Measurements from ENCODE around the gene PTGFRN. TPM values are rescaled to one million over a fixed set of nuclear protein-coding genes. Genes with fewer than 3 reads are reported as not detected.

PTGFRN gene
- total and polyA plus RNA-seq, 2 donors, result 19.7 to 26.0 TPM

GRCh38 chr1:116949213-116949985 lies 39.7 kb downstream of the PTGFRN start:
- H3K4me1 ChIP-seq (ENCODE audit: control insufficient read depth in 2 of 2, insufficient read depth in 2 of 2, low read length in 2 of 2), result no peaks in the 10 kb centered on the region
- H3K27me3 ChIP-seq (ENCODE audit: control insufficient read depth in 2 of 2, insufficient read depth in 1 of 2, low read length in 1 of 2), result no peaks in the 10 kb centered on the region
- no peak overlapping the region for H3K4me3 ChIP-seq (ENCODE audit: low read length in 2 of 2)
- no peak for DNase-seq (ENCODE audit: low read depth in 6 of 9, low spot score in 9 of 9)
- H3K9me3 ChIP-seq (ENCODE audit: control insufficient read depth in 2 of 2, insufficient read depth in 1 of 2, low read length in 1 of 2), result no peaks in the 10 kb centered on the region
- no peaks in the 10 kb centered on the region for H3K36me3 ChIP-seq (ENCODE audit: control insufficient read depth in 2 of 2, insufficient read depth in 2 of 2, low read length in 1 of 2)
- H3K27ac ChIP-seq (ENCODE audit: low read depth in 1 of 2, low read length in 1 of 2), result no peak overlapping the region
- 96% methylated on average over 21 of the region's 21 CpGs for WGBS

DNA sequence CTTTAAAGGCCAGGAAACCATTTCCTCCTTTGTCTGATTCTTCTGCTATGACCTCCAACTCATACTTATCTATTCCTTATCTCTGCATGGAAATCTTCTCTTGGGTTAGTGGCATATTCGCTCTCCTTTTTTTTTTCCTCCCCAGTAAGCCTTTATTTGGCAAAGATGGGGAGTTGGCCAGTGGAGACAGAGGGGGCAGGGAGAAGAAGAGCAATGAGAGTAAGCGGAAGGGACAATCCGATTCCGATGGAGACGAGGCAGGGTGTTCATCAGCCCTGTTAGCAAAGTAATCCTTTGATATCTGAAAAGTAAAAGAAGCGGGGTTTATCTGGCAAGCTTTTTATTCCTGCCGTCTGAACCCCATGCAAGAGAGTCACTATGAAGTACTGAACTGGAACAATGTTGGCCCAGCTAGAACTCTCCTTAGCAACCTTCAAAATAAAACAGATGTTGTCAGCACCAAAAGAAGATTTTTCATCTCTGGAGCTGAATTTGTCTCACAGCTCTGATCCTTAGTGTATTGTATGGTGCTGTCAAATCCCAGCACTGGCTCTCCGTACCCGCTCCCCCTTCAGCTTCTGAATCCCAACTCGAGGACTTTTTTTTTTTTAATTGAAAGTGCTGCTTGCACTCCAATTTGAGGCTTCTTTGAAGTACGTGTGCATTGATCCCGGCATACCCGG lies 40.9 kb downstream of the PTGFRN start:
- 92% methylated on average over 13 of the region's 13 CpGs for WGBS
- no peaks in the 10 kb centered on the region for H3K36me3 ChIP-seq (ENCODE audit: control insufficient read depth in 2 of 2, insufficient read depth in 2 of 2, low read length in 1 of 2)
- DNase-seq (ENCODE audit: low read depth in 6 of 9, low spot score in 9 of 9), result no peak
- no peaks in the 10 kb centered on the region for H3K9me3 ChIP-seq (ENCODE audit: control insufficient read depth in 2 of 2, insufficient read depth in 1 of 2, low read length in 1 of 2)
- no peaks in the 10 kb centered on the region for H3K27me3 ChIP-seq (ENCODE audit: control insufficient read depth in 2 of 2, insufficient read depth in 1 of 2, low read length in 1 of 2)
- no peaks in the 10 kb centered on the region for H3K4me1 ChIP-seq (ENCODE audit: control insufficient read depth in 2 of 2, insufficient read depth in 2 of 2, low read length in 2 of 2)
- H3K4me3 ChIP-seq (ENCODE audit: low read length in 2 of 2), result no peak overlapping the region
- H3K27ac ChIP-seq (ENCODE audit: low read depth in 1 of 2, low read length in 1 of 2), result no peak overlapping the region

GRCh38 chr1:116951200-116951935 lies 41.7 kb downstream of the PTGFRN start:
- no peak overlapping the region for H3K4me3 ChIP-seq (ENCODE audit: low read length in 2 of 2)

DNA sequence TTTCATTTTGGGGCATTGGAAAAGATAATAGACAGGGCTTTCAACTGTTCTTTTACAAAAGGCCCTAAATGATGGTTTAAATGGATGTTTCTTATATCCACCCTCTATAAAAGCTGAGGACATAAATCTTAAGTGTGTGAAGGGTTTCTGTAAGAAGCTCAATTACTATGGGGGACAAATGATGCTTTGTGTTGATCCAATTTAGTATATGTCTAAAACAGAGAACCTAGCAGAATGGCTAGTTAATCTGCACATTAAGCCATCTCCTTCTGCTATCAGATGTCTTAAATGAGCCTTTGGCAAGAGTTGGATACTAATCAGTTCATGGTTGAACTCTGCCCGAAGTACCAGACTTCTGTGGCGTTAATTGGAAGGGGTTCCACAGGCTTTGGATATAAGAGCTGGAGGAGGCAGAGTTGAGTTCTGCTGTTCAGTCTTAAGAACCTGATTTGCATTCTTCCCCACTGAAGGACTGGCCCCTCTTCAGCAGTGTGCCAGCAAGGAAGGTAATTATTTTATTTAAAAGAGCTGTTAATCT lies 43.1 kb downstream of the PTGFRN start:
- no peaks in the 10 kb centered on the region for H3K36me3 ChIP-seq (ENCODE audit: control insufficient read depth in 2 of 2, insufficient read depth in 2 of 2, low read length in 1 of 2)
- H3K9me3 ChIP-seq (ENCODE audit: control insufficient read depth in 2 of 2, insufficient read depth in 1 of 2, low read length in 1 of 2), result no peaks in the 10 kb centered on the region
- no peak overlapping the region for H3K4me3 ChIP-seq (ENCODE audit: low read length in 2 of 2)
- H3K27me3 ChIP-seq (ENCODE audit: control insufficient read depth in 2 of 2, insufficient read depth in 1 of 2, low read length in 1 of 2), result no peaks in the 10 kb centered on the region
- 98% methylated on average over 2 of the region's 2 CpGs for WGBS
- DNase-seq (ENCODE audit: low read depth in 6 of 9, low spot score in 9 of 9), result no peak
- no peaks in the 10 kb centered on the region for H3K4me1 ChIP-seq (ENCODE audit: control insufficient read depth in 2 of 2, insufficient read depth in 2 of 2, low read length in 2 of 2)
- no peak overlapping the region for H3K27ac ChIP-seq (ENCODE audit: low read depth in 1 of 2, low read length in 1 of 2)

More at GRCh38 chr1:116951200-116951935, 41.7 kb downstream of the PTGFRN start:
- Histone ChIP-seq H3K4me1 (ENCODE audit: control insufficient read depth in 2 of 2, insufficient read depth in 2 of 2, low read length in 2 of 2) (no peaks in the 10 kb centered on the region), H3K36me3 (ENCODE audit: control insufficient read depth in 2 of 2, insufficient read depth in 2 of 2, low read length in 1 of 2) (no peaks in the 10 kb centered on the region), H3K27ac (ENCODE audit: low read depth in 1 of 2, low read length in 1 of 2) (no peak overlapping the region), H3K9me3 (ENCODE audit: control insufficient read depth in 2 of 2, insufficient read depth in 1 of 2, low read length in 1 of 2) (no peaks in the 10 kb centered on the region), H3K27me3 (ENCODE audit: control insufficient read depth in 2 of 2, insufficient read depth in 1 of 2, low read length in 1 of 2) (no peaks in the 10 kb centered on the region)
- no peak for DNase-seq (ENCODE audit: low read depth in 6 of 9, low spot score in 9 of 9)
- 97% methylated on average over 10 of the region's 10 CpGs for WGBS

DNA sequence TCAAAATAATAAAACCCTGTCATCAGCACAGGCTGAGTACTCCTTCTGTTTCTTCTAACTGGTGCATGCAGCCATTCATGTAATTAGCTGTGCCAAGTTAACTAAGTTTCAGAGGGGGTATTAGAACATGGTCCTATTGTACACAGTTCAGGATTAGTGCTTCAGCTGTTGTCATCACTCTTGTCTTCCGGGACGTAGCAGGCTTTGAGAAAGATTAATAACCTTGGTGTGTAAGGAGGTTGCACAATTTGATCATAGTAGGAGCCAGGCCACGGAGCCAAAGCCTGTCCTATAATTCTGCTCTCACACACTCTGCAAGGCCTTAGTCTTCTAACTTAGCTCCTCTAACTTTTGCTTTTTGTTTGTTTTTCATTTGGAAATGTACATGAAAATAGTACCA lies 44.7 kb downstream of the PTGFRN start:
- no peaks in the 10 kb centered on the region for H3K9me3 ChIP-seq (ENCODE audit: control insufficient read depth in 2 of 2, insufficient read depth in 1 of 2, low read length in 1 of 2)
- H3K4me3 ChIP-seq (ENCODE audit: low read length in 2 of 2), result no peak overlapping the region
- H3K4me1 ChIP-seq (ENCODE audit: control insufficient read depth in 2 of 2, insufficient read depth in 2 of 2, low read length in 2 of 2), result no peaks in the 10 kb centered on the region
- DNase-seq (ENCODE audit: low read depth in 6 of 9, low spot score in 9 of 9), result no peak
- no peak overlapping the region for H3K27ac ChIP-seq (ENCODE audit: low read depth in 1 of 2, low read length in 1 of 2)
- H3K36me3 ChIP-seq (ENCODE audit: control insufficient read depth in 2 of 2, insufficient read depth in 2 of 2, low read length in 1 of 2), result no peaks in the 10 kb centered on the region
- 94% methylated on average over 3 of the region's 3 CpGs for WGBS
- H3K27me3 ChIP-seq (ENCODE audit: control insufficient read depth in 2 of 2, insufficient read depth in 1 of 2, low read length in 1 of 2), result no peaks in the 10 kb centered on the region

- 96% methylated on average over 7 of the region's 7 CpGs for WGBS
- Histone ChIP-seq H3K4me3 (ENCODE audit: low read length in 2 of 2) (no peak overlapping the region), H3K4me1 (ENCODE audit: control insufficient read depth in 2 of 2, insufficient read depth in 2 of 2, low read length in 2 of 2) (no peaks in the 10 kb centered on the region), H3K27ac (ENCODE audit: low read depth in 1 of 2, low read length in 1 of 2) (no peak overlapping the region), H3K9me3 (ENCODE audit: control insufficient read depth in 2 of 2, insufficient read depth in 1 of 2, low read length in 1 of 2) (no peaks in the 10 kb centered on the region), H3K27me3 (ENCODE audit: control insufficient read depth in 2 of 2, insufficient read depth in 1 of 2, low read length in 1 of 2) (no peaks in the 10 kb centered on the region), H3K36me3 (ENCODE audit: control insufficient read depth in 2 of 2, insufficient read depth in 2 of 2, low read length in 1 of 2) (peaks cover 0 to under 1% of the 10 kb centered on the region in 2 donors)
- DNase-seq (ENCODE audit: low read depth in 6 of 9, low spot score in 9 of 9), result no peak
Measured at GRCh38 chr1:116956378-116956777, 46.7 kb downstream of the PTGFRN start.

GRCh38 chr1:116957646-116958045 lies 47.9 kb downstream of the PTGFRN start:
- Histone ChIP-seq H3K36me3 (ENCODE audit: control insufficient read depth in 2 of 2, insufficient read depth in 2 of 2, low read length in 1 of 2) (peaks cover 0 to 3% of the 10 kb centered on the region in 2 donors), H3K4me3 (ENCODE audit: low read length in 2 of 2) (no peak overlapping the region), H3K27me3 (ENCODE audit: control insufficient read depth in 2 of 2, insufficient read depth in 1 of 2, low read length in 1 of 2) (no peaks in the 10 kb centered on the region), H3K4me1 (ENCODE audit: control insufficient read depth in 2 of 2, insufficient read depth in 2 of 2, low read length in 2 of 2) (no peaks in the 10 kb centered on the region), H3K27ac (ENCODE audit: low read depth in 1 of 2, low read length in 1 of 2) (no peak overlapping the region), H3K9me3 (ENCODE audit: control insufficient read depth in 2 of 2, insufficient read depth in 1 of 2, low read length in 1 of 2) (no peaks in the 10 kb centered on the region)
- no peak for DNase-seq (ENCODE audit: low read depth in 6 of 9, low spot score in 9 of 9)
- 98% methylated on average over 4 of the region's 4 CpGs for WGBS

- Histone ChIP-seq H3K27ac (ENCODE audit: low read depth in 1 of 2, low read length in 1 of 2) (no peak overlapping the region), H3K27me3 (ENCODE audit: control insufficient read depth in 2 of 2, insufficient read depth in 1 of 2, low read length in 1 of 2) (no peaks in the 10 kb centered on the region), H3K9me3 (ENCODE audit: control insufficient read depth in 2 of 2, insufficient read depth in 1 of 2, low read length in 1 of 2) (no peaks in the 10 kb centered on the region), H3K4me3 (ENCODE audit: low read length in 2 of 2) (no peak overlapping the region), H3K4me1 (ENCODE audit: control insufficient read depth in 2 of 2, insufficient read depth in 2 of 2, low read length in 2 of 2) (no peaks in the 10 kb centered on the region), H3K36me3 (ENCODE audit: control insufficient read depth in 2 of 2, insufficient read depth in 2 of 2, low read length in 1 of 2) (peaks cover 0 to 3% of the 10 kb centered on the region in 2 donors)
- no peak for DNase-seq (ENCODE audit: low read depth in 6 of 9, low spot score in 9 of 9)
- WGBS, result 94% methylated on average over 4 of the region's 4 CpGs
Measured at GRCh38 chr1:116958110-116958509, 48.4 kb downstream of the PTGFRN start.

DNA sequence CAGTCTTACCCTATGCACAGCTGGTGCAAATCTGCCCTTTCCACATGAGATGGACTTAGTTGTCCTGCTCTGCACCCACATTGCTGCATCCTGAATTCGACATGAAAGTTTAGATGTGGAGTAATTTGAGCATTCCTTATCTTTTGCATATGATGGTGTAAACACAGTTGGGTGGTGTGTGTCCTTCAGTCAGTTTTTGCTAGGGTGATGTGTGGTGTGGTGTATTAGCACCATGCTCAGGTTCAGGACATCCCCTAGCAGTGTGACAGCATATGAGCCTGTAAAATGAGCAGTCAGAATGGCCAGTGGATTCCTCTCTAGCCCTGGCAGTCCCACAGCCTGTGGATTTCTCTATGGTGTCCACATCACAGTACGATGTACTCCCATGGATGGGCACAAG lies 49.3 kb downstream of the PTGFRN start:
- H3K36me3 ChIP-seq (ENCODE audit: control insufficient read depth in 2 of 2, insufficient read depth in 2 of 2, low read length in 1 of 2), result peaks cover 0 to 3% of the 10 kb centered on the region in 2 donors
- DNase-seq (ENCODE audit: low read depth in 6 of 9, low spot score in 9 of 9), result no peak
- WGBS, result 98% methylated on average over 2 of the region's 2 CpGs

More for the DNA sequence above, 49.3 kb downstream of the PTGFRN start:
- H3K4me3 ChIP-seq (ENCODE audit: low read length in 2 of 2), result no peak overlapping the region
- no peak overlapping the region for H3K27ac ChIP-seq (ENCODE audit: low read depth in 1 of 2, low read length in 1 of 2)
- no peaks in the 10 kb centered on the region for H3K9me3 ChIP-seq (ENCODE audit: control insufficient read depth in 2 of 2, insufficient read depth in 1 of 2, low read length in 1 of 2)
- H3K27me3 ChIP-seq (ENCODE audit: control insufficient read depth in 2 of 2, insufficient read depth in 1 of 2, low read length in 1 of 2), result no peaks in the 10 kb centered on the region
- no peaks in the 10 kb centered on the region for H3K4me1 ChIP-seq (ENCODE audit: control insufficient read depth in 2 of 2, insufficient read depth in 2 of 2, low read length in 2 of 2)

Measured in thymus (tissue), 11 donors.